Tibial nerve (tissue), 3 donors: Measurements from ENCODE around the gene RAB20.

ENCODE experiments used
- CTCF ChIP-seq, 5 experiments: fragments of 200-600 bp in 3 of 5; fragments of 450-650 bp in 2 of 5; sonication (generic) in 3 of 5; IDR thresholded peaks; one replicate each; pipeline ENCODE4 v1.5.1; 2016 to 2019; ENCODE audit warnings: antibody characterized with exemption in 5 of 5, mild to moderate bottlenecking in 3 of 5, moderate library complexity in 2 of 5
- POLR2A ChIP-seq, 2 donors: fragments of 450-650 bp; IDR thresholded peaks; one replicate each; pipeline ENCODE4 v1.6.1; 2017; ENCODE audit warnings: antibody characterized with exemption in 2 of 2, mild to moderate bottlenecking in 2 of 2, moderate library complexity in 2 of 2

- TF ChIP-seq POLR2A (IDR thresholded peaks at IDR 0.05) (no peak), CTCF (IDR thresholded peaks at IDR 0.05) (no peak)
Observed at GRCh38 chr13:110484290-110485048, 77.1 kb downstream of the RAB20 start.
